MV-4-11 (cell line): ENCODE measurements around the gene SERPINB12.

Experiments used
- DNase-seq: peaks from one replicate; lab custom pipeline; 2025; lab: John Stamatoyannopoulos, UW

SERPINB12 gene

GRCh38 chr18:63596964-63597363 is 54.8 kb downstream of the SERPINB12 start:
- no peak for DNase-seq

GRCh38 chr18:63603355-63603754 is 61.2 kb downstream of the SERPINB12 start:
- no peak for DNase-seq

DNA sequence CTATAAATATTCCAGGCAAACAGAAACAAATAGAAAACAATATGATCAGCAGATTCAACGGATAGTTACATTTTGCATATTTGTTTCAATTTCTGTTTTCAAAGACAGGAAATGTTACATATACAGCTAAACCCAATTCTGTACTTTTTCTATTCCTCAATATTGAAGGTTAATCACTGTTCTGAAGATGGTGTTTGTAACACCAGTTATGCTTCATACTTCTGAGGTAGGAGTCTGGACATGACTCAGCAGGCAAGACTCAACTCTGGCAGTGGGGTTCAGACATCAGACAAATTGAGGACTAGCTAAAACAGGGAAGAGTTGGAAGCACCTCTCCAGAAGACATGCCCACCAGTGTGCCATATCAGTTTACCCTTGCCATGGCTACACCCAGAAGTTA is 61.6 kb downstream of the SERPINB12 start:
- no peak for DNase-seq

- no peak for DNase-seq
Observed at GRCh38 chr18:63604791-63605567, 62.8 kb downstream of the SERPINB12 start.

DNA sequence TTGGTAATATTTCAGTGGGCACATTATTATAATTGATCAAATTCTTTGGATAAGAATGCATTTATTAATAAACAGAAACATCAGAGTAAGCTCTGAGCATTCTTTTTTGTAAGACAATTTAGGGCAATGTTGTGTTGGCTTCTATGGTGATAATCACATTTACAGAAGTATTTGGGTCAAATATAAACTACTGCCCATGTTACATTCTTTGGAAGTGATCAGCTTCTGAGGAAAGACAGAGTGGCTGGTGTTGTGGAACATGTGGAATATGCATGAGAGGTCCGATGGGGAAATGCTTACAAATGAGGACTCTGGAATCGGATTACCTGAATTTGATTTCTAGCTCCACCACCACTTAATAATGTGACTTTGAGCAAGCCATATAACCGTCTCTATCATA is 64.4 kb downstream of the SERPINB12 start:
- no peak for DNase-seq

- DNase-seq = no peak
Observed at GRCh38 chr18:63613420-63613819, 71.3 kb downstream of the SERPINB12 start.

DNA sequence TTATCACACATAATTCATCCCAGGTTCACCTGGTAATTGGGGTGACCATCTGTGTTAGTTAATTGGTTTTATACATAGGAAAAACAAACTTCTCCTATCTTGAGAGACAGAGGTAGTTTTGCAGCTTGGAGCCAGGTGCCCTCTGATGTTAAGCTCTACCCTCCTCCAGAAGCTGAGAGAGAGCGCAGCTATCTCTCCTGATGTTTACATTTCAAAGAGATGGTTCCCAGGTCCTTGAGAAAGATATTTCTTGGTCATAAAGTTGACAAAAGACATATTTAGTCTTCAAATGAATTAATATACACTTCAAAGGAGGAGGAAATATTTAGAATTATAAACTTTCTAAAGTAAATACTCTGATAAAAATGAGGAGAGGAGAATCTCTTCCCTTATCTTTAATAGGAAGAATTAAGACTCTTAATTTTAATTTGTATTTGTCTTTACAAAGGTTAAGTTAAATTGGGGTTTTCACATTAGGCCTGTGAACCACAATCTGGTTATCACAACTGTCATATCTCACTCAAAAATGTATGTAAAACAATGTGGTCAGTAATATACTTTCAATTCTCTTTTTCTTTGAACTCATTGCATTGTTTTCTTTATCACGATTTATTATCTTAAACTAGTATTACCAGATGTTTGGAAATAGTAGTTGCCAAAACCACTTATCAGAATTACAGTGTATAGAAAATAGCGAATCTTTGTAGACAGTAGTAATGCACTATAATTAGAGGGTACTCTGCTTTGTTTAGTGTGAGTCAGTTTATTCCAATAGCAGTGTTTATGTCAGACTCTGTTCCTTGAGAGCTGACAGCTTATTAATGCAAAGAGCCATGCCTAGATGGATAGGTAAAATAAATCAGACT is 75.1 kb downstream of the SERPINB12 start:
- peak; percentile 67 for DNase-seq

DNA sequence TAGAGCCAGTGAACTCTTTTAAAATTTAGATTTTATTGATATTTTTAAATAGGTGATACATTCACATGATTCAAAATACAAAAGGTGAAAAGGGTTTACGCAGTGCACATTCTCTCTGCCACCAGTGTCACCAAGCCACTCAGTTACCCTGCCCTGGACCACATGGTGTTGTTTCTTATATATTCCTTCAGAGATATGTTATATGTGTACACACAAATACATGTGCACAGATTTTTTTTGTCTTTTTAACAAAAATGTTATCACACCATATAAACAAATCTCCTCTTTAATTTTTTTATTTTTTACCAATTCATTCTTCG is 75.7 kb downstream of the SERPINB12 start:
- no peak for DNase-seq
